Gastroesophageal sphincter (tissue), 4 donors: Measurements from ENCODE around the gene BTBD1. TPM values are rescaled to one million over a fixed set of nuclear protein-coding genes. Genes with fewer than 3 reads are reported as not detected.
A peak's percentile ranks its signal among the peaks of the same experiment; 100 is the strongest.

Source experiments
- ATAC-seq: fragments of 150-250 bp; one replicate; pipeline ENCODE4 v1.9.1; 2016; ENCODE audit warnings: mild to moderate bottlenecking, moderate library complexity
- H3K27ac ChIP-seq, 4 donors: fragments of 200-600 bp; sonication (generic) in 3 of 4; 1 replicate in 3 of 4; 2 replicates in 1 of 4; pipeline ENCODE4 v1.5.1; 2016 to 2019
- H3K27me3 ChIP-seq: fragments of 200-600 bp; sonication (generic); one replicate; pipeline ENCODE4 v1.5.1; 2019
- H3K36me3 ChIP-seq, 2 donors: fragments of 200-600 bp; sonication (generic); one replicate each; pipeline ENCODE4 v1.5.1; 2019; ENCODE audit warnings: control low read depth in 1 of 2
- H3K4me1 ChIP-seq, 3 donors: fragments of 200-600 bp; sonication (generic); 1 replicate in 2 of 3; 2 replicates in 1 of 3; pipeline ENCODE4 v1.5.1; 2016 to 2019; ENCODE audit warnings: control low read depth in 2 of 3
- H3K4me3 ChIP-seq, 2 donors: fragments of 200-600 bp; sonication (generic); one replicate each; pipeline ENCODE4 v1.5.1; 2019; ENCODE audit warnings: mild to moderate bottlenecking in 1 of 2, moderate library complexity in 1 of 2
- H3K9me3 ChIP-seq, 3 donors: fragments of 200-600 bp; sonication (generic); one replicate each; pipeline ENCODE4 v1.5.1; 2017 to 2019; ENCODE audit warnings: control low read depth in 2 of 3
- EP300 ChIP-seq: sonication (generic); formaldehyde crosslinking; IDR thresholded peaks from one replicate; pipeline ENCODE4 v1.6.1; 2017; ENCODE audit warnings: antibody characterized with exemption, mild to moderate bottlenecking
- POLR2A ChIP-seq, 2 donors: fragments of 450-650 bp; IDR thresholded peaks; one replicate each; pipeline ENCODE4 v1.6.1; 2017; ENCODE audit warnings: antibody characterized with exemption in 2 of 2, mild to moderate bottlenecking in 2 of 2, moderate library complexity in 1 of 2
- POLR2AphosphoS5 ChIP-seq: sonication (generic); formaldehyde crosslinking; IDR thresholded peaks from one replicate; pipeline ENCODE4 v1.6.1; 2017; ENCODE audit warnings: antibody characterized with exemption
- WGBS, 2 donors: methylation state at CpG; one replicate each; pipeline ENCODE4 v1.1.5; 2018; ENCODE audit warnings: low coverage in 1 of 2; 5-methylcytosine and 5-hydroxymethylcytosine counted together
- total RNA-seq, 4 donors: library from RNA; depleted of rRNA; stranded (reverse); fragments of >200 nt; gene quantifications; one replicate each; pipeline ENCODE4 v1.1.0, GENCODE V29; 2016
- TF ChIP-seq, protein P1 (sequence below), 4 experiments: fragments of 200-600 bp in 2 of 4; fragments of 450-650 bp in 2 of 4; sonication (generic) in 1 of 4; IDR thresholded peaks; one replicate each; pipeline ENCODE4 v1.5.1; 2017 to 2019; ENCODE audit warnings: antibody characterized with exemption in 4 of 4, mild to moderate bottlenecking in 2 of 4, moderate library complexity in 2 of 4

The BTBD1 gene
- total RNA-seq, 4 donors from 2014 or later = 48.6 to 69.6 (median 60.5) TPM

DNA sequence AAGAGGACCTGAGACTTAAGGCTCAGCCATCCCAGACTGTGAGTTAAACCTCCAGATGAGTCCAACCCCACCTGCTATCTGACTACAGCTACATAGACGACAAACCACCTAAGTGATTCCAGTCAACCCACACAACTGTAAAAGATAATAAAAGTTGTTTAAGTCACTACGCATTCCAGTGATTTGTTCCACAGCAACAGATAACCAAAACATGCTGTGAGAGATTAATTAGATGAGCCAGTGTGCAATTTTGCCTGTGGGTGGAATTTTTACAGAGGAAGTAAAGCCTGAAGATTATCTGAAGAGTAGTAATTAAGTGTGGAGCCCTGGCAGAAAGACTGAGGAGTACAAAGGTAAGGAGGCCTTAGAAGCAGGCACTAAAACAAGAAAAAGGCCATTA, 5.4 kb downstream of the BTBD1 start:
- Histone ChIP-seq H3K4me3 (no peak overlapping the region), H3K9me3 (no peaks in the 10 kb centered on the region), H3K4me1 (peaks cover 15 to 84% (median 37%) of the 10 kb centered on the region in 3 donors), H3K36me3 (no peaks in the 10 kb centered on the region), H3K27ac (no peak overlapping the region), H3K27me3 (no peaks in the 10 kb centered on the region)
- WGBS, 2 donors = 11 to 12% methylated on average over 1 to 2 of the region's 2 CpGs
- no peak for ATAC-seq
- no peak for TF ChIP-seq EP300
- TF ChIP-seq POLR2A (IDR thresholded peaks at IDR 0.05) = no peak
- TF ChIP-seq, protein P1, sequence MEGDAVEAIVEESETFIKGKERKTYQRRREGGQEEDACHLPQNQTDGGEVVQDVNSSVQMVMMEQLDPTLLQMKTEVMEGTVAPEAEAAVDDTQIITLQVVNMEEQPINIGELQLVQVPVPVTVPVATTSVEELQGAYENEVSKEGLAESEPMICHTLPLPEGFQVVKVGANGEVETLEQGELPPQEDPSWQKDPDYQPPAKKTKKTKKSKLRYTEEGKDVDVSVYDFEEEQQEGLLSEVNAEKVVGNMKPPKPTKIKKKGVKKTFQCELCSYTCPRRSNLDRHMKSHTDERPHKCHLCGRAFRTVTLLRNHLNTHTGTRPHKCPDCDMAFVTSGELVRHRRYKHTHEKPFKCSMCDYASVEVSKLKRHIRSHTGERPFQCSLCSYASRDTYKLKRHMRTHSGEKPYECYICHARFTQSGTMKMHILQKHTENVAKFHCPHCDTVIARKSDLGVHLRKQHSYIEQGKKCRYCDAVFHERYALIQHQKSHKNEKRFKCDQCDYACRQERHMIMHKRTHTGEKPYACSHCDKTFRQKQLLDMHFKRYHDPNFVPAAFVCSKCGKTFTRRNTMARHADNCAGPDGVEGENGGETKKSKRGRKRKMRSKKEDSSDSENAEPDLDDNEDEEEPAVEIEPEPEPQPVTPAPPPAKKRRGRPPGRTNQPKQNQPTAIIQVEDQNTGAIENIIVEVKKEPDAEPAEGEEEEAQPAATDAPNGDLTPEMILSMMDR (IDR thresholded peaks at IDR 0.05) = no peak
- TF ChIP-seq POLR2AphosphoS5 = no peak

DNA sequence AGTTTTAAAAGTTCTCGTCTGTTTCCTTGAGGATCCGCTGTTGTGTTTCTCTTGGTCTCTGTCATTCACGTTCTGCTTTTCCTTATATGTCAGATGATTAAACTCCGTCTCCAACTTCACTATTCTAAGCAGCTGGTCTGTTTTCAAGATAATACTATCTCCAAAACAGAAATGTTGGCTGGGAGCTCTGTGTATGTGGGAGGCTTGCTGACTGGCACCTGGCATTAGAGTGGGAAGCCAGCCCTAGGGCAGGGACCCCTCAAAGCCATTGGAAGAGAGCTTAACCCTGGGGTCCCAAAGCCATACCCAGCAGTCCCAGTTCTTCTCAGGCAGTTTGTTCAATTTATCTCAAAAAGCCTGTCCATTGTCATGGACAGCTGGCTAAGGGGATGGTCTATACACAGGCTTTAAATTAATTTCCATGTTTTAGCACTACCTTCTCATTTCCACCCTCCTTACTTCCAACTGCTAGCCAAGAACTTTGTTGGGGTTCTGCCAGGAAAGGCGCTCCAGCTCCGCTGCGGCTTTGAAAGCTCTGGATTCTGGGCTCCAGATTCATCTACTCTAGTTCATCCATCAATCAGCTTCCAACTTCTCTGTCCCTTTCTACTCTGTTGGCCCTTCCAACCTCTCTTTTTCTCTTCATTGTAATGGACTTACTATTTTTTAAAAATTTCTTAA, 9.2 kb downstream of the BTBD1 start:
- Histone ChIP-seq H3K27ac (no peak overlapping the region), H3K9me3 (no peaks in the 10 kb centered on the region), H3K27me3 (no peaks in the 10 kb centered on the region), H3K36me3 (peaks cover 6 to 26% of the 10 kb centered on the region in 2 donors), H3K4me1 (peaks cover 17 to 66% (median 20%) of the 10 kb centered on the region in 3 donors), H3K4me3 (no peak overlapping the region)
- WGBS, 2 donors = 21 to 29% methylated on average over 7 of the region's 7 CpGs
- TF ChIP-seq EP300 = no peak
- no peak for TF ChIP-seq POLR2AphosphoS5
- no peak for TF ChIP-seq POLR2A (IDR thresholded peaks at IDR 0.05)
- TF ChIP-seq, protein P1 (IDR thresholded peaks at IDR 0.05) = no peak
- ATAC-seq = no peak

DNA sequence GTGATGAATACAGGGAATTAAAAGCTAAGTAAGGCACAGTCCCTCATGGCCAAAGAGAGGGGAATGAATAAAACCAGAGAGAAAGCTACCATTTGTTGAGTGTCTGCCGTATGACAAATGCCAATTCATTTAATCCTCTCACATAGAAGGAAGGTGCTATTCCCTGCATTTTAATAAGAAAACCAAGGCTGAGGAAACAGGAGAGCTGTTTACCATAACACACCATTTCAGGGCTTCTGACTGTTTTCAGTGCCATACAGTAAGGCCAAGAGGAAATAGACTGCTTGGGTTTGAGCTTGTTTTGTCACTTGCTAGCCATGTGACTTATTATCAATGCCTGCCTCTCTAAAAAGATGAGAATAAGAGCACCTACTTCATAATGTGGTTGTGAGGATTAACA, 10.1 kb downstream of the BTBD1 start:
- TF ChIP-seq POLR2AphosphoS5 (no peak), EP300 (no peak), POLR2A (IDR thresholded peaks at IDR 0.05) (no peak)
- TF ChIP-seq, protein P1 (IDR thresholded peaks at IDR 0.05) = no peak
- Histone ChIP-seq H3K27ac (no peak overlapping the region), H3K4me1 (peaks cover 11 to 60% (median 18%) of the 10 kb centered on the region in 3 donors), H3K9me3 (no peaks in the 10 kb centered on the region), H3K4me3 (no peak overlapping the region), H3K36me3 (peaks cover 6 to 28% of the 10 kb centered on the region in 2 donors), H3K27me3 (no peaks in the 10 kb centered on the region)
- 17 to 67% methylated on average over 1 of the region's 1 CpG for WGBS, 2 donors
- ATAC-seq = no peak

DNA sequence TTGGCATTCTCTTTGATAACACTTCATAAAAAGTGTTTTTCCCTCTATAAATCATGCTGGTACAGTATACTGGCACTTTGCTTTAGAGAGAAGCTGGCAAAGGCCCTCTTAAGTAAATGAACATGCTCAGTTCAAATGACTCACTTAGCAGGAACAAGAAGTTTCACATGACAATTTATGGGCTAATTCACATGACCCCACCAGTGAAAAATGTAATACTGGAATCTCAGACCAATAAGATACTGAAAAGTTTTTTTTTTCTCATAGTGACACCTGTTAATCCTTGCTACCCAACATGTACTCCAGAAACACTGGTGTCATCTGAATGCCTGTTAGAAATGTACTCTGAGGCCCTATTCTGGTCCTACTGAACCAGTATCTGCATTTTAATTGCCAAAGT, 13.9 kb downstream of the BTBD1 start:
- Histone ChIP-seq H3K27me3 (no peaks in the 10 kb centered on the region), H3K27ac (peak overlapping the region in 2 of 4 donors; percentile 28 to 36), H3K36me3 (peaks cover 6 to 41% of the 10 kb centered on the region in 2 donors), H3K4me3 (no peak overlapping the region), H3K4me1 (peaks cover 11 to 30% (median 11%) of the 10 kb centered on the region in 3 donors), H3K9me3 (no peaks in the 10 kb centered on the region)
- TF ChIP-seq POLR2AphosphoS5 = peak; percentile 68
- no peak for TF ChIP-seq POLR2A (IDR thresholded peaks at IDR 0.05)
- no peak for TF ChIP-seq EP300
- peak; percentile 58 for ATAC-seq

DNA sequence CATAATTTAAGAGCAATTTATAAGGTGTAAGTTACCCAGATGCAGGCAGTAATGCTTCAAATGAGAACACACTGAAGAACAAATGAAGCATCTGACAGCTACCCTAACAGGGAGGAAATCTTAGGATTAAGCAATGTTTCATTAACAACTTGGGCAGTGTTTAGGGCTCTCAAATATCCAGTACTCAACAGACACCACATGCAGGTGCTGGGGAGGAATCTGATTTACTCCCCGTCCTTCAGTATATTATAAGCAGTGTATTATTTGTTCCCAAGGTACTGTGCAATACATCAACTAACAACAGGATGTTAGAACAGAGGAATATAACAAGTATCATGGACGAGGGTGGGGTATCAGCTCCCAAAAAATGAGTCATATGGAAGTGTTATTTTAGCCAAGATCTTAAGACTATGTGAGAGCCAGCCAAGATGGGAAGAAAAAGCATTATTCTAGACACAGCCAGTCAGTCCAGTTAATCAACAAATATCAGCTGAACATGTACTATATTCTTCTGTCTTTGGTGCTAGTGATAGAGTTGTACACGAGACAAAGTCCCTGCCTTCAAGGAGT, 20.4 kb downstream of the BTBD1 start:
- Histone ChIP-seq H3K4me1 (peaks cover 0 to 23% (median 0%) of the 10 kb centered on the region in 3 donors), H3K4me3 (no peak overlapping the region), H3K27me3 (no peaks in the 10 kb centered on the region), H3K27ac (peak overlapping the region in 3 of 4 donors; percentile 8 to 56 (median 52)), H3K36me3 (peaks cover 0 to 41% of the 10 kb centered on the region in 2 donors), H3K9me3 (no peaks in the 10 kb centered on the region)
- peak; percentile 50 for ATAC-seq
- WGBS, 2 donors = 19 to 26% methylated on average over 2 to 3 of the region's 3 CpGs
- TF ChIP-seq POLR2A (IDR thresholded peaks at IDR 0.05) (no peak), EP300 (no peak), POLR2AphosphoS5 (no peak)
- TF ChIP-seq, protein P1 (IDR thresholded peaks at IDR 0.05) = no peak
